IMR-90 (cell line): ENCODE measurements around the gene STAT3. TPM values are rescaled to one million over a fixed set of nuclear protein-coding genes. Genes with fewer than 3 reads are reported as not detected.

ENCODE experiments used
- ATAC-seq: fragments of 200-7000 bp; cut with Tn5 transposase; 2 replicates; pipeline ENCODE4 v1.9.1; 2020; ENCODE audit warnings: low read depth, mild to moderate bottlenecking, moderate library complexity
- BruUV-seq: library from RNA; stranded (reverse); fragments of 400-500 nt; replicated peaks from 2 replicates; lab custom pipeline; 2021; lab: Mats Ljungman, UMichigan
- CTCF ChIA-PET: fragments of 300-600 bp; formaldehyde crosslinking; extraction: SDS; loops from one replicate; lab custom pipeline; 2021; ENCODE audit warnings: antibody characterized with exemption; lab: Yijun Ruan, JAX
- POLR2A ChIA-PET: fragments of 300-600 bp; sonication (Branson Sonifier 250); formaldehyde crosslinking; loops from one replicate; lab custom pipeline; 2022; ENCODE audit warnings: antibody characterized with exemption; ENCODE audit not compliant: unreplicated experiment; lab: Charles Lee
- DNase-seq: peaks from one replicate; pipeline ENCODE4 v3.0.0; 2013
- H2AFZ ChIP-seq: replicated peaks from 2 replicates; pipeline ENCODE3; 2013; ENCODE audit warnings: low read length, mild to moderate bottlenecking; ENCODE audit not compliant: poor library complexity
- H2AK5ac ChIP-seq: 2 replicates; pipeline ENCODE4 v1.6.1; 2013; ENCODE audit warnings: low read depth, low read length, inconsistent platforms
- H2AK9ac ChIP-seq: replicated peaks from 2 replicates; pipeline ENCODE3; 2013; ENCODE audit warnings: mild to moderate bottlenecking, low read depth, low read length, moderate library complexity; ENCODE audit not compliant: poor library complexity
- H2BK120ac ChIP-seq: 2 replicates; pipeline ENCODE4 v1.6.1; 2013; ENCODE audit warnings: low read depth, low read length, inconsistent platforms
- H2BK15ac ChIP-seq: 3 replicates; pipeline ENCODE4 v1.6.1; 2013; ENCODE audit warnings: low read depth, low read length, inconsistent platforms
- H2BK20ac ChIP-seq: 2 replicates; pipeline ENCODE4 v1.6.1; 2013; ENCODE audit warnings: low read depth, mild to moderate bottlenecking, inconsistent platforms, low read length, moderate library complexity
- H2BK5ac ChIP-seq: 2 replicates; pipeline ENCODE4 v1.6.1; 2013; ENCODE audit warnings: mild to moderate bottlenecking, low read depth, low read length, inconsistent platforms; ENCODE audit not compliant: poor library complexity, severe bottlenecking
- H3K14ac ChIP-seq: replicated peaks from 2 replicates; pipeline ENCODE4 v1.6.1; 2013; ENCODE audit warnings: low read depth, low read length, inconsistent platforms
- H3K18ac ChIP-seq: 2 replicates; pipeline ENCODE4 v1.6.1; 2013; ENCODE audit warnings: low read depth, low read length, control low read depth
- H3K23ac ChIP-seq: 2 replicates; pipeline ENCODE4 v1.6.1; 2013; ENCODE audit warnings: low read depth, low read length, inconsistent platforms
- H3K27ac ChIP-seq: 2 replicates; pipeline ENCODE4 v1.5.1; 2013; ENCODE audit warnings: mild to moderate bottlenecking, control low read depth, low read length; ENCODE audit not compliant: insufficient read depth
- H3K27me3 ChIP-seq: 2 replicates; pipeline ENCODE4 v1.6.1; 2013; ENCODE audit warnings: low read length; ENCODE audit not compliant: control insufficient read depth, insufficient read depth
- H3K36me3 ChIP-seq: 2 replicates; pipeline ENCODE4 v1.6.1; 2013; ENCODE audit warnings: low read length, mixed read lengths; ENCODE audit not compliant: control insufficient read depth, insufficient read depth
- H3K4ac ChIP-seq: 2 replicates; pipeline ENCODE4 v1.6.1; 2013; ENCODE audit warnings: low read depth, low read length, inconsistent platforms
- H3K4me1 ChIP-seq: 2 replicates; pipeline ENCODE4 v1.6.1; 2013; ENCODE audit warnings: low read length, mixed read lengths; ENCODE audit not compliant: control insufficient read depth, insufficient read depth
- H3K4me2 ChIP-seq: 2 replicates; pipeline ENCODE4 v1.6.1; 2013; ENCODE audit warnings: low read depth, mild to moderate bottlenecking, control low read depth, low read length, moderate library complexity
- H3K4me3 ChIP-seq: 2 replicates; pipeline ENCODE4 v1.5.1; 2013; ENCODE audit warnings: low read depth, mild to moderate bottlenecking, control low read depth, low read length, moderate library complexity; ENCODE audit not compliant: insufficient read depth
- H3K56ac ChIP-seq: 2 replicates; pipeline ENCODE4 v1.6.1; 2013; ENCODE audit warnings: low read length, inconsistent platforms; ENCODE audit not compliant: insufficient read depth; ENCODE audit errors: extremely low read depth
- H3K79me1 ChIP-seq, 2 experiments: 2 replicates each; pipeline ENCODE4 v1.6.1; 2013; ENCODE audit warnings: low read length in 2 of 2, inconsistent platforms in 1 of 2, low read depth in 1 of 2
- H3K9ac ChIP-seq: 2 replicates; pipeline ENCODE4 v1.6.1; 2013; ENCODE audit warnings: low read depth, low read length, control low read depth
- H3K9me1 ChIP-seq: 2 replicates; pipeline ENCODE4 v1.6.1; 2013; ENCODE audit warnings: low read length, inconsistent platforms; ENCODE audit not compliant: insufficient read depth
- H3K9me3 ChIP-seq: 2 replicates; pipeline ENCODE4 v1.6.1; 2013; ENCODE audit warnings: low read length; ENCODE audit not compliant: control insufficient read depth, insufficient read depth
- H4K20me1 ChIP-seq: 2 replicates; pipeline ENCODE4 v1.6.1; 2013; ENCODE audit warnings: low read length, inconsistent platforms; ENCODE audit not compliant: insufficient read depth
- H4K5ac ChIP-seq: 2 replicates; pipeline ENCODE4 v1.6.1; 2013; ENCODE audit warnings: mild to moderate bottlenecking, low read depth, low read length, control low read depth
- H4K8ac ChIP-seq, 2 experiments: 2 replicates each; pipeline ENCODE4 v1.6.1; 2013; ENCODE audit warnings: low read depth in 2 of 2, low read length in 2 of 2, control low read depth in 1 of 2, inconsistent platforms in 1 of 2
- H4K91ac ChIP-seq: 2 replicates; pipeline ENCODE4 v1.6.1; 2013; ENCODE audit warnings: low read depth, low read length, inconsistent platforms; ENCODE audit not compliant: insufficient read depth
- BHLHE40 ChIP-seq: fragments of 150-350 bp; IDR thresholded peaks from 2 replicates; pipeline ENCODE4 v1.6.1; 2016; ENCODE audit warnings: mild to moderate bottlenecking, low read depth, low read length
- CEBPB ChIP-seq: IDR thresholded peaks from 2 replicates; pipeline ENCODE4 v1.6.1; 2012; ENCODE audit warnings: low read depth, low read length, improper control_type of control experiment
- CHD1 ChIP-seq: IDR thresholded peaks from 2 replicates; pipeline ENCODE4 v1.6.1; 2012; ENCODE audit warnings: low read depth, low read length, improper control_type of control experiment
- FOS ChIP-seq: fragments of 150-350 bp; IDR thresholded peaks from 2 replicates; pipeline ENCODE4 v1.6.1; 2016; ENCODE audit warnings: low read depth, low read length
- MAFK ChIP-seq: IDR thresholded peaks from 2 replicates; pipeline ENCODE4 v1.6.1; 2012; ENCODE audit warnings: low read depth, low read length, improper control_type of control experiment
- MAZ ChIP-seq: IDR thresholded peaks from 2 replicates; pipeline ENCODE4 v1.6.1; 2012; ENCODE audit warnings: low read depth, mild to moderate bottlenecking, low read length, improper control_type of control experiment, moderate library complexity, borderline replicate concordance
- MXI1 ChIP-seq: IDR thresholded peaks from 2 replicates; pipeline ENCODE4 v1.6.1; 2012; ENCODE audit warnings: low read depth, mild to moderate bottlenecking, low read length, moderate library complexity, borderline replicate concordance
- NFE2L2 ChIP-seq: fragments of 150-350 bp; IDR thresholded peaks from 2 replicates; pipeline ENCODE4 v1.6.1; 2016; ENCODE audit warnings: low read depth, mild to moderate bottlenecking, low read length
- POLR2A ChIP-seq: IDR thresholded peaks from 2 replicates; pipeline ENCODE4 v1.6.1; 2012; ENCODE audit warnings: mild to moderate bottlenecking, low read depth, low read length
- RAD21 ChIP-seq: IDR thresholded peaks from 2 replicates; pipeline ENCODE4 v1.6.1; 2012; ENCODE audit warnings: low read length, improper control_type of control experiment
- RCOR1 ChIP-seq: IDR thresholded peaks from 2 replicates; pipeline ENCODE4 v1.6.1; 2012; ENCODE audit warnings: mild to moderate bottlenecking, low read length, improper control_type of control experiment; ENCODE audit not compliant: insufficient replicate concordance
- RFX5 ChIP-seq: IDR thresholded peaks from 2 replicates; pipeline ENCODE4 v1.8.0; 2012; ENCODE audit warnings: low read depth, mild to moderate bottlenecking, low read length, moderate library complexity
- SMC3 ChIP-seq: fragments of 150-350 bp; IDR thresholded peaks from 2 replicates; pipeline ENCODE4 v1.6.1; 2016; ENCODE audit warnings: low read depth, mild to moderate bottlenecking, antibody characterized with exemption, low read length, moderate library complexity
- WGBS, 2 experiments: methylation state at CpG; one replicate each; pipeline versions ENCODE4 v1.1.5 to v1.1.7; 2013; ENCODE audit warnings: missing lambda C conversion rate in 2 of 2; ENCODE audit not compliant: insufficient read length in 1 of 2; ENCODE audit errors: extremely low coverage in 2 of 2; 5-methylcytosine and 5-hydroxymethylcytosine counted together
- dilution Hi-C: fragments of 300-500 bp; cut with HindIII; formaldehyde crosslinking; loops from one replicate; pipeline ENCODE4 v1.14.3; 2018; ENCODE audit warnings: low sequenced_read_pairs; ENCODE audit not compliant: unreplicated experiment
- in situ Hi-C: fragments of 300-500 bp; cut with MboI; formaldehyde crosslinking; loops from 3 replicates; pipeline ENCODE4 v1.14.3; 2019; ENCODE audit warnings: low sequenced_read_pairs, inconsistent platforms, mixed read lengths
- intact Hi-C: fragments of 100-400 bp; cut with micrococcal nuclease; formaldehyde crosslinking; loops from 2 replicates; pipeline ENCODE4 v1.10.0; 2022
- polyA plus RNA-seq, 3 experiments: library from polyadenylated mRNA; depleted of rRNA; stranded (reverse); fragments of >200 nt; gene quantifications; 2 replicates each; pipeline ENCODE4 v1.2.3, GENCODE V29; 2012; ENCODE audit warnings: low replicate concordance in 1 of 3
- total RNA-seq: library from RNA; depleted of rRNA; stranded (reverse); fragments of >200 nt; gene quantifications from 2 replicates; pipeline ENCODE4 v1.2.3, GENCODE V29; 2012
- TF ChIP-seq, protein P1 (sequence below): fragments of 150-350 bp; IDR thresholded peaks from 2 replicates; pipeline ENCODE4 v1.6.1; 2017; ENCODE audit warnings: mild to moderate bottlenecking, antibody characterized with exemption, low read length, low read depth
- TF ChIP-seq, protein P2 (sequence below): fragments of 150-350 bp; IDR thresholded peaks from 2 replicates; pipeline ENCODE4 v1.6.1; 2016; ENCODE audit warnings: low read depth, mild to moderate bottlenecking, low read length, moderate library complexity, borderline replicate concordance

Gene STAT3
- total and polyA plus RNA-seq, 2 of the 4 experiments (the other 2 are of a cell fraction) = 47.2 to 66.3 TPM

- peaks cover 10% of the 10 kb centered on the region for H3K9me1 ChIP-seq
- TF ChIP-seq POLR2A (no peak), RFX5 (no peak), MXI1 (no peak), RCOR1 (no peak), CEBPB (no peak), MAZ (no peak), SMC3 (no peak), NFE2L2 (no peak), FOS (no peak), CHD1 (no peak), RAD21 (no peak), MAFK (no peak), BHLHE40 (no peak)
- TF ChIP-seq, protein P1, sequence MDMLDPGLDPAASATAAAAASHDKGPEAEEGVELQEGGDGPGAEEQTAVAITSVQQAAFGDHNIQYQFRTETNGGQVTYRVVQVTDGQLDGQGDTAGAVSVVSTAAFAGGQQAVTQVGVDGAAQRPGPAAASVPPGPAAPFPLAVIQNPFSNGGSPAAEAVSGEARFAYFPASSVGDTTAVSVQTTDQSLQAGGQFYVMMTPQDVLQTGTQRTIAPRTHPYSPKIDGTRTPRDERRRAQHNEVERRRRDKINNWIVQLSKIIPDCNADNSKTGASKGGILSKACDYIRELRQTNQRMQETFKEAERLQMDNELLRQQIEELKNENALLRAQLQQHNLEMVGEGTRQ = no peak
- TF ChIP-seq, protein P2, sequence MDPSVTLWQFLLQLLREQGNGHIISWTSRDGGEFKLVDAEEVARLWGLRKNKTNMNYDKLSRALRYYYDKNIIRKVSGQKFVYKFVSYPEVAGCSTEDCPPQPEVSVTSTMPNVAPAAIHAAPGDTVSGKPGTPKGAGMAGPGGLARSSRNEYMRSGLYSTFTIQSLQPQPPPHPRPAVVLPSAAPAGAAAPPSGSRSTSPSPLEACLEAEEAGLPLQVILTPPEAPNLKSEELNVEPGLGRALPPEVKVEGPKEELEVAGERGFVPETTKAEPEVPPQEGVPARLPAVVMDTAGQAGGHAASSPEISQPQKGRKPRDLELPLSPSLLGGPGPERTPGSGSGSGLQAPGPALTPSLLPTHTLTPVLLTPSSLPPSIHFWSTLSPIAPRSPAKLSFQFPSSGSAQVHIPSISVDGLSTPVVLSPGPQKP = no peak
Observed at GRCh38 chr17:42399948-42400843, 12.0 kb upstream of the STAT3 start.

More at GRCh38 chr17:42399948-42400843, 12.0 kb upstream of the STAT3 start:
- BruUV-seq = no TSS peak
- no peak overlapping the region for H2BK15ac ChIP-seq
- no peak overlapping the region for H2AFZ ChIP-seq
- H3K9me3 ChIP-seq = no peaks in the 10 kb centered on the region
- dilution Hi-C loops = no loop called here
- H3K4ac ChIP-seq = no peak overlapping the region
- H4K20me1 ChIP-seq = peaks cover 68% of the 10 kb centered on the region
- peaks cover 32% of the 10 kb centered on the region for H3K36me3 ChIP-seq
- intact Hi-C loops = loop anchor here (1.0 to 5.0 kb wide), 2 partner anchors 78 to 373 kb away; no protein-coding TSS in a partner anchor
- peaks cover 19% of the 10 kb centered on the region for H3K4me1 ChIP-seq
- H4K8ac ChIP-seq = 0 out of 4 replicates have a peak overlapping the region, but pooled peaks of 1 of the 2 experiments have one; percentile 14
- no peak overlapping the region for H2BK20ac ChIP-seq
- H3K4me2 ChIP-seq = no peak overlapping the region
- H2BK5ac ChIP-seq = peak overlapping the region; percentile 23
- no peak overlapping the region for H3K14ac ChIP-seq
- H3K18ac ChIP-seq = no peak overlapping the region
- no peak overlapping the region for H3K9ac ChIP-seq
- H3K27me3 ChIP-seq = no peaks in the 10 kb centered on the region
- WGBS, 2 experiments = 69% methylated on average over 2 of the region's 6 CpGs; no CpG with 5 or more reads in 1 of the 2 experiments
- ATAC-seq = no peak
- no peak overlapping the region for H3K56ac ChIP-seq
- ChIA-PET CTCF (interaction anchor here (0.6 kb wide), 1 partner anchor 119 kb away, joined by 3 read pairs; no protein-coding TSS in a partner anchor), POLR2A (interaction anchor here (0.6 kb wide), 2 partner anchors 12 to 688 kb away, joined by 3 to 4 read pairs; partner anchors contain the start of gene STAT3)
- no peak overlapping the region for H3K23ac ChIP-seq
- 0 out of 2 replicates have a peak overlapping the region, but pooled peaks have one; percentile 5 for H4K5ac ChIP-seq
- no peak overlapping the region for H4K91ac ChIP-seq
- no peak for DNase-seq
- H3K79me1 ChIP-seq = peaks cover 21 to 70% of the 10 kb centered on the region in 2 experiments
- in situ Hi-C loops = loop anchor here (5.0 kb wide), 1 partner anchor 78 kb away; no protein-coding TSS in a partner anchor
- H3K27ac ChIP-seq = peak overlapping the region; percentile 2; the same call in 1 of the 2 replicates
- no peak overlapping the region for H3K4me3 ChIP-seq
- no peak overlapping the region for H2AK5ac ChIP-seq
- peak overlapping the region; percentile 21 for H2AK9ac ChIP-seq
- H2BK120ac ChIP-seq = no peak overlapping the region
